GM12872 (cell line): Measurements from ENCODE around the gene ZNF470.

Experiments used
- TF ChIP-seq, protein P1 (sequence below): IDR thresholded peaks from 3 replicates; pipeline ENCODE4 v1.5.1; 2011; ENCODE audit warnings: low read depth, mild to moderate bottlenecking, low read length, moderate library complexity; ENCODE audit not compliant: insufficient read depth

Gene ZNF470

DNA sequence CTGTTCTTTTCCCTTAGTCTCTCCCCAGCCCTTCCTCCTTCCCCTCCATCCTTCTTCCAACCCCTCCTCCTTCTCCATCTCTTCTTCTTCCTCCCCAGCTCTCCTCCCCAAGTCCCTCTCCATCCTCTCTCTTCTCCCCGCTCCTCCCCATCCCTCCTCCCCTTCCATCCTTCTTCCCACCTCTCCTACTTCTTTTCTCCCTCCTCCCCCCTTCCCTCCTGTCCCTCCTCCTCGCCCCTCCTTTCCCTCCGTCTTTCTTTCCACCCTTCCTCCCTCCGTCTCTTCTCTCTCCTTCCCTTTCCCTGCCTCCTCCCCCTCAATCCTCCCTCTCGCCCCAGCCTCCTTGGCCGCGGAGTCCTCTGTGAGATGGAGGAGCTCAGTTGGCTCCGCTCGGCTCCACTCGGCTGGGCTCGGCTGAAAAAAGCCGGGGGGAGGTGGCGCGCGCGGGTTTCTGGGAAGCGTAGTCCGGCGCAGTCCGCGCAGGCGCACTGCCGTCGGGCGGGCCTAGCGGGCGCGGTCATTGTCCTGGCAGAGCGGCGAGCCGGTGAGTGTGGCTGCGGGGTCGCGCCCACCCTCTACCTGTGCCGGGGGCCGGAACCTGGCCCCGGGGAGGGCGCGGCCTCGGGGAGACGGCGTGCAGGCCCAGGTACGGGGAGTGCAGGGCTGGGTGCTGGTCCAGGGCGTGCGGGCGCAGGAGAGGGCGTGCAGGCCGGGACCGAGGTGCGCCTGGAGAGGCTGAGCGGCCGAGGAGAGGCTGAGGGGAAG is 27.7 kb downstream of the ZNF470 start, which contains the start of gene ZNF71:
ZNF71 (plus strand) TSS at position 520 of the 765 bp plus-strand sequence. CDS start 6,257 bp downstream, outside the sequence.
- TF ChIP-seq, protein P1, sequence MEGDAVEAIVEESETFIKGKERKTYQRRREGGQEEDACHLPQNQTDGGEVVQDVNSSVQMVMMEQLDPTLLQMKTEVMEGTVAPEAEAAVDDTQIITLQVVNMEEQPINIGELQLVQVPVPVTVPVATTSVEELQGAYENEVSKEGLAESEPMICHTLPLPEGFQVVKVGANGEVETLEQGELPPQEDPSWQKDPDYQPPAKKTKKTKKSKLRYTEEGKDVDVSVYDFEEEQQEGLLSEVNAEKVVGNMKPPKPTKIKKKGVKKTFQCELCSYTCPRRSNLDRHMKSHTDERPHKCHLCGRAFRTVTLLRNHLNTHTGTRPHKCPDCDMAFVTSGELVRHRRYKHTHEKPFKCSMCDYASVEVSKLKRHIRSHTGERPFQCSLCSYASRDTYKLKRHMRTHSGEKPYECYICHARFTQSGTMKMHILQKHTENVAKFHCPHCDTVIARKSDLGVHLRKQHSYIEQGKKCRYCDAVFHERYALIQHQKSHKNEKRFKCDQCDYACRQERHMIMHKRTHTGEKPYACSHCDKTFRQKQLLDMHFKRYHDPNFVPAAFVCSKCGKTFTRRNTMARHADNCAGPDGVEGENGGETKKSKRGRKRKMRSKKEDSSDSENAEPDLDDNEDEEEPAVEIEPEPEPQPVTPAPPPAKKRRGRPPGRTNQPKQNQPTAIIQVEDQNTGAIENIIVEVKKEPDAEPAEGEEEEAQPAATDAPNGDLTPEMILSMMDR, result no peak

DNA sequence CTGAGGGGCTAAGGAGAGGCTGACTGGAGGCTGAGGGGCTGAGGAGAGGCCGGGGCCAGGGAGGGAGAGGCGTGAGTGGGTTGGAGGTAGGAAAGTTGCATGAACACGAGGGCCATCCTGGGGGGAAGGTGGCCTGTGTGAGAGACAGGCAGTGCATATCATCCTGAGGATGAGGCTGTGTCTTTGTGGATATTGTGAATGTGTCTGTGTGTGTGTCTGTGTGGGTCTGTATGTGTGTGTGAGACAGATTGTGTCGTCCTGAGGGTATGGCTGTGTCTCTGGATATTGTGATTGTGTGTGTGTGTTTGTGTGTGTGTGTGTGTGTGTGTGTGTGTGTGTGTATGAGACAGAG is 28.3 kb downstream of the ZNF470 start:
- TF ChIP-seq, protein P1, result no peak

DNA sequence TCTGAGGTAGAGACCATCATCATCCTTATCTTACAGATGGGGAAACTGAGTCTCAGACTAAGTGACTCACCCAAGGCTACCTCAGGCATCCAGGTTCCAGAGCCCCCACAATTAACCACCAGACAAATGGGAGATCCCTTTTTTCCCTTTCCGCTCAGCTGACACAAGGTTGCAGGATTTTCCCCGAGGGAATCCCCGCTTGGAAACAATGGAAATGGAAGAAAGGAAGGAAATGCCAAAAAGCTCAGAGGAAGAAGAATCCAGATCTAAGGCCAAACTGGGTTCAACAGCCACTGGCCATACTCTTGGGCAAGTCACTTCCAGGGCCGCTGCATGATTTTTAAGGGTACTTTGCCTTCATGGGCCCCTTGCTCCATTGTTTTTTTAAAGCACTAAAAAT is 29.4 kb downstream of the ZNF470 start:
- TF ChIP-seq, protein P1, result no peak

DNA sequence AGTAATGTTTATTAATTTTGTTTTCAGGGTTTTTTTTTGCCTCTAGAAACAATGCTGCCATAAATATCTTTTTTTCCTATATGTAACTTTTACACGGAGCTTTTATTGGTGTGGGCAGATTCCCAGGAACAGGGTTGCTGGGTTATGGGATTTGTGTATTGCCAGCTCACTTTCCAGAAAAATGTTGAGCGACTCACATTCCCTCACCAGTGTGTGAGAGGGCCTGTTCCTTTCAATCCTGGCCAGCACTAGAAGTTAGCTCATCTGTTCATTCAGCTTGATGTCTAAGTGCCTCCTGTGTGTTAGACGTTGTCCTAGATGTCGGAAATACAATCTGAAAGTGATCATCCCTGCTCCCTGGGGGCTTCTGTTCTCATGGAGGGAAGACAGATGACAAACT is 30.4 kb downstream of the ZNF470 start:
- TF ChIP-seq, protein P1, result no peak

GRCh38 chr19:56601375-56601774 is 34.1 kb downstream of the ZNF470 start:
- TF ChIP-seq, protein P1, result no peak

- TF ChIP-seq, protein P1, result no peak
These were observed 36.6 kb downstream of the ZNF470 start for GRCh38 chr19:56603829-56604228.

DNA sequence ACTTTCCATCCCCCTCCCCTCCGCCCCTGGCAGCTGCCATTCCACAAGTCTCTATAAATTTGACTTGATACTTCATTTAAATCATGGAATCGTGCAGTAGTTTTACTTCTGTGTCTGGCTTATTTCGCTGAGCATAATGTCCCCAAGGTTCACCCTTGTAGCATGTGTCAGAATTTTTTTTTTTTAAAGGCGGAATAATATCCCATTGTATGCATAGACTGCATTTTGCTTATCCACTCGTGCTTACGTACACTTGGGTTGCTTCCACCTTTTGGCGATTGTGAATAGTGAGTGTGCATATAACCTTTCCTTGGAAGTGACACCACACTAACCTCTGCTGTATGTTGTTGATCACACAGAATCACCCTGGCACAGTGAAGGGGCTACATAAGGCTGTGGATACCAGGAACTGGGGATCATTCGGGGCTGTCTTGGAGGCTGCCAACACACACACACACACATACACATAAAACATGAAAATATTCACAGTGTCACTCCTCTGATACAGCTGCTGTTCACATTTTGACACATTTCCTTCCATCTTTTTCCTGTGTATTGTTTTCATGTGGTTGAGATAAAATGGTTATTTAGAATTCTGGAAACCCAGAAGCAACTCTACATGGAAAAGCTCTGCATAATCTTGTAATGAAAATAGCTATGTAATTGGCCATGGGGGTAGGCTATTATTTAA is 41.2 kb downstream of the ZNF470 start:
- TF ChIP-seq, protein P1, result no peak
